ENCODE results near the gene PIPOX.
"Not testable (repeated sequence)": the region's sequence is repeated elsewhere in the genome, so short reads cannot be mapped to it uniquely, and the experiment has no call there.

The PIPOX gene

GRCh38 chr17:29076087-29076486 is 33.1 kb downstream of the PIPOX start:
- no peak for DNase-seq (ENCODE audit: low read depth in 2 of 2)

DNA sequence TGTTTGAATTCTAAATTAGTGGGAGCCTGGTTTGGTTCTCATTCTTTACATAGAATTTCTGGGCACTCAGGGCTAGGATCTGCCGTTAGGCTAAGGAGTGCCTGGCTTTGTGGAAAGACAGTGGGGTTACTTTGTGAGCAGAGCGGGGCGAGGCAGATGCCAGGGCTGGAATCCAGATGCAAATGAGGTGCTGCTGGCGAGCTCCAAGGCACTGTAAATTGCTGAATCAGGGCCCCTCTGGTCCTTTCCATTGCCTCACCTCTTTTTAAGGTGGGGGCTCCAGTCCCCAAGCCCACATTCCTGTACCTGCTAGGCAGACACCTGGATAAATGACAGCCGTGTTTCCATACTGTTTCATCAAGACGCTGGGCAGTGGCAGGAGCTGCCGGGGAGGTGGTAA is 33.8 kb downstream of the PIPOX start:
- DNase-seq (ENCODE audit: low read depth in 2 of 2) = no peak

DNA sequence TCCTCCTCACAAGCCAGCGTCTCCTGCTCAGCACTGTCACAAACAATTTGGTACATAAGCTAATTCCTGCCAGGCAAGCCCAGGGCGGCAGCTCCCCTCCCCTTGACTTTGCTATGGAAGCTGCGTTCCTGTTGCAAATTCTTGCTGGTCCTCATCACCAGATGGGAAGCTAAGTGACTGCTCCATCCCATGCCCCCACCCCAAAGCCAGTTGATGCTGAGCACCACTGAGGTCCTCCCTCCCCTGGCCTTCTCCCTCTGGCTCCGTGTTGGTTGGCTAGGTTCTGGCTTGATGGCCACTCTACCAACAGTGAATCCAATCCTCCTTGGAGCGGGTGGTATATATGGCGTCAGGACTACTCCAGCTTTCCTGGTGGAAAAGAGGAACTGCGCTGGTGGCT is 34.4 kb downstream of the PIPOX start:
- DNase-seq (ENCODE audit: low read depth in 2 of 2) = no peak

DNA sequence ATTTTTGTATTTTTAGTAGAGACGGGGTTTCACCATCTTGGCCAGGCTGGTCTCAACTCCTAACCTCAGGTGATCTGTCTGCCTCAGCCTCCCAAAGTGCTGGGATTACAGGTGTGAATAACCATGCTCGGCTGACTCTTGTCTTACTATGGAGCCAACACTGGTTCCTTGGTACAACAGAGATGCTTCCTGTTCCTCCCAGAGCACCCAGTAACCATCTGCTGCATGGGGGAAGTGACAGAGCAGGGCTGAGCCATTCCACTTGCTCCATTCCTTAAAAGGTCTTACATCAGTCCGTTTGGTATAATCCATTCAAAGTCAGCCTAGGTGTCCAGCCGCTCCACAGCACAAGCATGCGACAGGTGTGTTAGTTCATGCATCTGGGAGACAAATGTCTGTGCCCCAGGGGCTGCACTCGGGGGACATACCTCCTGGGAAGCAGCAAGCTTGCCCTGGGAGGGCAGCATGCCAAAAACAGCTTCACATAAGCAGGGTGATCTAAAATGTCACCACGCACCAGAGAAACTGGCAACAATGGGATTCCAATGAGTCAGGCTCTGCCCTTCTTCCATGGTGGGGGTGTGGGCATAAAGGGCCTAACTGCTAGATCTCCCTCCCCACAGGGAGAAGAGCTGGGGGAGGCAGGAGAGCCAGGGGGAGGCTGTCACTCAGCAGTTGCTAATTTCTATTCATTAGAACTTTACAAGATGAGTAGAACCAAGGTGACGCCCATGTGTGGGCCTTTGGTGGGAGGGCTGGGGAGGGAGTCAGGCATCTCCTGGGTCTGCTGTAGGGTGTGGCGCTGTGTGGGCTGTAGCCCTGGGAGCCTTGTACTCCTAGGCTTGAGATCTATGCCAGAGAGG is 35.5 kb downstream of the PIPOX start:
- no peak for DNase-seq (ENCODE audit: low read depth in 2 of 2)

DNA sequence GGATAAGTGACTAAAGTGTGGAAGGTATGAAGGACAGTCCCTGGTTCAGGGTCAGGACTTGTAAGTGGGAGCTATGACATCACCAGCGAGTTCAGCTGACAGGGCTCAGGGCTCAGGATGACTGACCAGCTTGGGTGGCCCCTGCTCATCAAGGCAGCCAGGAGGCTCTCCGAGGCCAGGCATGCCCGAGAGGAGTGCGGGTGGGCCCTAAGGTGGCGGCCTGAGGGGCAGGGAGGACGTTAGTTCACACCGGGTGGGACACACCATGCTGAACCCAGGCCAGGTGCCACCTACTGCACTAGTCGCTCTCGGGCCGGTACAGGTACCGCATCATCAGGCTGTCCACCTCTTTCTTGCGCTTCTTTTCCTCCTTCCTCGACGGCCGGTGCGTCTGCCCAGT is 36.5 kb downstream of the PIPOX start:
- DNase-seq (ENCODE audit: low read depth in 2 of 2) = no peak

- DNase-seq (ENCODE audit: low read depth in 2 of 2) = no peak
These were observed 36.9 kb downstream of the PIPOX start for GRCh38 chr17:29079887-29080286.

DNA sequence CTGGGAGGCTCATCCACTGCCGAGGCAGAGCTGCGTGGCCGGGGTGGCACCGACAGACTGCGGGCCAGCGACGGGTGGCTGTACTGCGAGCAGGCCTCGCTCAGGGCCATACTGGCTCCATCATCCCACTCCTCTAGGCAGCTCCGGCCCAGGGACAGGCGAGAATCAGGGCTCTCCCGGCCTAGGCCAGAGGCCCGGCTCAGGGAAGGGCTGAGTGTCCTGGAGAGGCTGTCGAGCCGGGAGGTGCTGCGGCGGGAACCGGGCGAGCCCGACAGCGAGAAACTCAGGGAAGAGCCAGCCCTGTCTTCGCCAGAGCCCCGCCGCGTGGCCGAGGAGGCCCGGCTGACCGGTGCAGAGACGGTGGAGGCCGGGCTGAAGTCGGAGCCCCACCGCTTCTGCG is 37.4 kb downstream of the PIPOX start:
- DNase-seq (ENCODE audit: low read depth in 2 of 2) = no peak

- no peak for DNase-seq (ENCODE audit: low read depth in 2 of 2)
These were observed 38.0 kb downstream of the PIPOX start for GRCh38 chr17:29080965-29081364.

DNA sequence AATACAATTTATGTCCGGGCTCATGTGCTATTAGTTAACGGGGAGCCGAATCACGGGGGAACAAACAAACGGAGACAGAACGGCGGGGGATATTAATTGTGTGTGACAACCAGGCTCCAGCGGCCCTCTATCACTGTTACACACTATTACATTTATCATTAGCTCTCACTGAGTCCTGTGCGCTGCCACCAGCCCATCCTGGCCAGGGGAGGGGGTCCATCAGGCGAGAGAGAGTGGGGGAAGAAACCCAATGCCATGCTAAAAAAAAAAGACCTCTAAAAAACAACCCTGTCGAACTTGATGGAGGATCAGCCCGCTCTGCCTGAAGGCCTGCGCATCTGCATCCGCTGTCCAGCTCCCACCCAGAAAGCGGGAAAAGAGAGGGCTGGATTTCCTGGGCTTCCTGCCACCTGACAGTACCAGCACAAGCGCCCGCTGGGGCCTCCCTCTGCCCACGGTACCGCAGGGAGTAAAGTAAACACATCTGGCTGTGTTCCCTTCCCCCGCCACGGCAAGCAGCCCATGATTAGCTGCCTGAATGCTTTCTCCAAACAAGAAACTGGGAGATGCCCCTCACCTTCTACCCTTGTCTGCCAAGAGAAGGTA is 41.7 kb downstream of the PIPOX start:
- DNase-seq (ENCODE audit: low read depth in 2 of 2) = no peak

DNA sequence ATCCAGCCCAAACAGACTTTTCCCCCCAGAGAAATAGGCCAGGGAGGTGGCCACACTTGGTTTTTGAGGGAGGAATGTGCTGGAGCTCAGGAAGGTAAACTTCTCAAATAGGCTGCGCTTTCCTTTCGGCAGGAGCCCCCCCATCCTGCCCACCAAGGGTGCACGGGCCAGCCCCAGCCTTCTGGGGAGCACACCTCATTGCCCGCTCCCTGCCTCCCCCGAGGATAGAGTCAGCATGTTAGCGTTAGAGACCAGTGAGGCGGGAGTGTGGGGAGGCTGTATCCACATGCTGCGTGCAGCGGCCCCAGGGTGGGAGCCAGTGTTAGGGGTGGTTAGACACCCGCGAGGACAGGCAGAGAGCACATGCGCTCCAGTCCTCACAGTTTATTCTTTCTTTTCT is 42.3 kb downstream of the PIPOX start:
- DNase-seq (ENCODE audit: low read depth in 2 of 2) = no peak

- DNase-seq (ENCODE audit: low read depth in 2 of 2) = no peak
These were observed 43.8 kb downstream of the PIPOX start for GRCh38 chr17:29086628-29087332.

GRCh38 chr17:29088782-29089181 is 45.8 kb downstream of the PIPOX start:
- DNase-seq (ENCODE audit: low read depth in 2 of 2) = not testable (repeated sequence)

DNA sequence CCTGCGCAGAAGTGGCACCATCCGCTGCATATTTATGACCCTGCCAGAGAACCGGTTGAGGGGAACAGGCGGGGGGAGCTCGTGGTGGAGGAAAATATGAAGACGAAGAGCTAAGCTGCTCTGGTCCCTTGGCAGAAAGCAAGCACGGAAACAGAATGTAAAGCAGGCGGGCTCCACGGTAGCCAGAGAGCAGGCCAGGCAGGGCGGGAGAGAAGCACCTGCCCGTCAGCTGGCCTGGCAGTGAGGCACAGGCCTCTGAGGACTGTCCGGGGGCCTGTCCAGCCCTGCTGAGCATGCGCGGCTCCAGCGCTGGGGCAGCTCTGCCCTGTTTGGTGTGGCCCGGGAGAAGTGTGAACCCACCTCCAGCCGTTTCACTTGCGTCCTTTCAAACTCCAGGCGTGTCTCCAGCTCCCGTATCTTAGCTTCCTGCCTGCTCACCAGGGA is 46.7 kb downstream of the PIPOX start:
- DNase-seq (ENCODE audit: low read depth in 2 of 2) = no peak

DNA sequence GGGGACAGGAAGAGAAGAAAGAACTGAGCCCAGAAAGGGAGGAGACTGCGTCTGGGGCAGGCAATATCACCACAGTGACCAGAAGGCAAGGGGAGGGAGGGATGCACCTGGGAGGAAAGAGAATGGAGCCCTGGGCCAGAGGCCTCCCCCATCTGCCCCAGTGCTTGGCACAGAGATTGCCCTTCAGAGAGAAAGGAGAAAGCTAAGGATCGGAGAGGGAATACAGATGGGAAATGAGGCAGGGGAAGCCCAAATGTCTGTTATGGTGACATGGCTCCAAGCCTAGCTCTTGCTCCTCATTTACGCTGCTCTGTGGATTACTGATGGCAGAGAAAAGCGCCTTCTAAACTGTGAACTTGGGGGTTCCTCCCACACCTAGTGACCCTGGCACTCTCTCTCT is 47.2 kb downstream of the PIPOX start:
- no peak for DNase-seq (ENCODE audit: low read depth in 2 of 2)

- DNase-seq (ENCODE audit: low read depth in 2 of 2) = no peak
These were observed 48.0 kb downstream of the PIPOX start for GRCh38 chr17:29090750-29091605.

GRCh38 chr17:29091606-29092289 is 48.8 kb downstream of the PIPOX start:
- DNase-seq (ENCODE audit: low read depth in 2 of 2) = no peak

DNA sequence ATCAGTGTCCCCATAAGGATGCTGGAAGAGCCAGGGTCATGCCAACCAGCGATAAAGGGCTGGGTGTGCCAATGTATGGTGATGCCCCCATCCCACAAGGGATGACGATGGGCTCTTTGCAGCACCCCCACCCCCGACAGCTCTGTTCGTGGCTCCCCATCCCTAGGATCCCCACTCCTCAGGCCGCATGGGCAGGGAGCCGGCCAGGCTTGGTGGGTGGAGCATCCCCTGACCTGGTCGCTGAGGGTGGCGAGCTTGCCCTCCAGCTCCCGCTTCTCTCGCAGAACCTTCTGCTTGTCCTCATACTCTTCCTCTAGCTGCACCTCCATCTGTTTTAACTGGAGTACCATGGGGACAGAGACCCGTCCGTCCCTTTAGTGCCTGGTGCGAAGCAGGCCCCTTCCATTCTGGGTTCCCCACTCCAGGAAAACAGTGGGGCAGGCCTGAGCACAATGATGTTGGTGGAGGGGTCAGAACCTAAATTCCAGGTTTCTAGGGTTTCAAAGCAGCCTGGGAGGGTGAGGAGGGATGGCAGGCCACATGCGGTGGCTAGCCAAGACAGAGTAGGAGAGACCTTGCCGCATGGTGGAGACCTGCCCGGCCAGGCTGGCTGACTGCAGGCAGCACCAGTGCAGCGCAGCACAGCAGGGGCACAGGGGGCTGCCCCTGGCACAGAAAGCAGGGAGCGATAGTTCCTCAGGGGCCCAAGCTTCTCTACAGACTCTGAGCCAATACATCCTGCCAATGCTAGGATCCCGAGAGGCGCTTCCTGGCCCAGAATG is 50.3 kb downstream of the PIPOX start:
- DNase-seq (ENCODE audit: low read depth in 2 of 2) = no peak

DNA sequence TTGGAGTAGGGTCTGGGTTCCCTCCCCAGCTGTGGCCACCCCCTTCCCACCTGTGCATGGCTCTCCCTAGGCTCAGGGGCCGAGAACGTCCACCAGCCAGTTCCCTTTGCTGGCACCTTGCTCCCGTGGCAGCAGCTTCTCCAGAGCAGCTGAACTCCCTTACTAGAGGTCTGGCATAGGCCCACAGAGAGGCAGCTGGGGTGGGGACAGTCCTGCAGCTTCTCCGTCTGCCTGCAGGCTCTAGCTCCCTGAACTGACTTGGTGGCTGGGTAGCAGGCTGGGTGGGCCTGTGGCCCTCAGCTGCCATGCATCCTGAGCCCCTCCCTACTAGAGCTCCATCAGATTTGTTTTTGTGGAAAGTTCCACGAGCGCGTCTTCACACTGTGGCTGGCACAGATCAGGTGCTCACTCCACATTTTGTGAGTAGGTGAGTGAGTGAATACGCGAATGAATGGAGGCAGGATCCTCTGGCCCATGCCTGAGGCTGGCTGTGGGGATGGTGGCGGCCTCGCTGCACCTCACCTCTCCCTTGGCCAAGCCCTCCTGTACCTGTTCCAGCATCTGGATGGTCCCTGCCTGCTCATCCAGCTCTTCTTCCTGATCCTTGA is 51.3 kb downstream of the PIPOX start:
- no peak for DNase-seq (ENCODE audit: low read depth in 2 of 2)

DNA sequence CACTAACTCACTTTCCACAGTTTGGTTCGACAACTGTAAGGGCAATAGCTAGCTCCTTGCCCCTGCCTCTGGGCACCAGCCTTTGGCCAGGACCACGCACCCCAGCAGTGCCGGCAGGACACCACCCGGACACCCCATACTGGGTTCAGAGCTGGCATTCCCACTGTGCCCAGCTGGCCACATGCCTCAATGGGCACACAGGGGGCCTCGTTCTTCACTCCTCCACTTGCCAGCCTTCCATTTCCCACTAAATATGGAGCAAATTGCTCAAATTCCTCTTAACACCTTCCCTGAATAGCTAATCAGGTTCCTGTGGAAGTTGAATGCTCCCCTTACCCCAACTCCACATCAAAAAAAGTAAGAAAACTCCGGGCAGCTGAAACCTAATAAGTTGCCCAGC is 52.5 kb downstream of the PIPOX start:
- DNase-seq (ENCODE audit: low read depth in 2 of 2) = no peak

DNA sequence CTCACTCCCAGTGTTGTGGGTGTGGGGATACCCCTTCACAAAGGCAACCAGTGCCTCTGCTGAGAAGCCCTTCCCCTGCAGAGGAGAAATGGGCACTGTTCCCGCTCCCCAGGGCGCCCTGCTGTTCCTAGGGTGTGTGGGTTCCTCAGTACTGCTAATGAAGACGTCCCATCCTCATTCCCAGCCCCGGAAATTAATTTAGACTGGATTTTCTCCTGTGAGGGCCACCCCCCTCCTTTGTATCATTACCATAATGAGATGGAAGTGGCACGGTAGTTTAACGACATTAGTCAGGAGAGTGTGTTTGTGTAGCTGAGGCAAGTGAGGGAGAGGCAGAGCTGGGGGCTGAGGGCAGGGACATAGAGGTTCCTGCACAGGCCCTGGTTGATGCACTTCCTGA is 53.2 kb downstream of the PIPOX start:
- DNase-seq (ENCODE audit: low read depth in 2 of 2) = no peak
